GM21619 (cell line): ENCODE results near the gene BRI3BP.

Source experiments
- ATAC-seq: cut with Tn5 transposase; IDR thresholded peaks from one replicate; pipeline ENCODE4 v1.9.1; 2021; ENCODE audit not compliant: unreplicated experiment

BRI3BP gene, protein sequence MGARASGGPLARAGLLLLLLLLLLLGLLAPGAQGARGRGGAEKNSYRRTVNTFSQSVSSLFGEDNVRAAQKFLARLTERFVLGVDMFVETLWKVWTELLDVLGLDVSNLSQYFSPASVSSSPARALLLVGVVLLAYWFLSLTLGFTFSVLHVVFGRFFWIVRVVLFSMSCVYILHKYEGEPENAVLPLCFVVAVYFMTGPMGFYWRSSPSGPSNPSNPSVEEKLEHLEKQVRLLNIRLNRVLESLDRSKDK

DNA sequence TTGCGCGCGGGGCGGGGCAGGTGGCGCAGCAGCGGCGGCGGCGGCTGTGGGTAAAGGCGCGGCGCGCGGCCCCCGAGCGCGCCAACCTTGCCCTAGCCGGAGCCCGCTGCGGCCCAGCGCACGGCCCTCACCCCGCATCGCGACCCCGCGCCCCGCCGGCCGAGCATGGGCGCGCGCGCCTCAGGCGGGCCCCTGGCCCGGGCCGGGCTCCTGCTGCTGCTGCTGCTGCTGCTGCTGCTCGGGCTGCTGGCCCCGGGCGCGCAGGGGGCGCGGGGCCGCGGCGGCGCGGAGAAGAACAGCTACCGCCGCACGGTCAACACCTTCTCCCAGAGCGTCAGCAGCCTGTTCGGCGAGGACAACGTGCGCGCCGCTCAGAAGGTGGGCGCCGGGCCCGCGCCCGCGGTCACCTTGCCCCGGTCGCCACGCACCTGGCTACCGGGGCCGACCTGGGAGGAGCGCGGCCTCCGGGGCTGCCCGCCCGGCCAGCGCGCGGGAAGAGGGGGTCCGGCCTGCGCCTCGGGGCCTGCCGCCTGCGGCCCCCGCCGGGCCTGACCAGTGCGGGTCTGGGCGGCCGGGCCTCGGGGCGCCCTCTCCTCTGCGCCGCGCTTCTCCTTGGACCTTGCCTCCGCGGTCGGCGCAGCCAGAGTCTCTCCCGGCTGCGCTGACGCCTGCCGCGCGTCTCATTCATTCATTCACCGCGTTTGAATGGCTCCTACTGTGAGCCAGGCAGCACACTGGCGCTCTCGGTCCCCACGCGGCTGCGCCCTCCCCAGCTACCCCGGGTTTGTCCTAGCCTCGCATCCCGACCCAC lies at the start of gene BRI3BP:
BRI3BP (plus strand) TSS at position 20 of the 811 bp plus-strand sequence; CDS start at position 166, 146 bp downstream.
- peak; percentile 45 for ATAC-seq

DNA sequence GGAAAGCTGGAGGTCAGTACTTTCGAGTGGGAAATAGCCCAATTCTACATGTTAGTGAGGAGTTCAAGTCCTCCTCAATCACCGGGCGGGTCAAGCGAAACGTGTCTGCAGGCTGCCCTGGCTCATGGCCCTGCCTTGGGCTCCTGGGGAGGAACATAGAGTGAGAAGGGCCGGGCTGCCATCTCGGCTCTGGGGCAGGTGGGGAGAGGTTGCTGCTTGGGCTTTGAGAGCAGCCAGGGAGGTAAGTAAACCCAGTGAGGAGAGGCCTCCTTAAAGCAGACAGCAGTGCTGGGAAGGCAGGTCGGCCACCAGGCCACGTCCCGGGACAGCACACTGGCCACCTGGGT lies 47.0 kb upstream of the BRI3BP start:
- ATAC-seq: no peak

DNA sequence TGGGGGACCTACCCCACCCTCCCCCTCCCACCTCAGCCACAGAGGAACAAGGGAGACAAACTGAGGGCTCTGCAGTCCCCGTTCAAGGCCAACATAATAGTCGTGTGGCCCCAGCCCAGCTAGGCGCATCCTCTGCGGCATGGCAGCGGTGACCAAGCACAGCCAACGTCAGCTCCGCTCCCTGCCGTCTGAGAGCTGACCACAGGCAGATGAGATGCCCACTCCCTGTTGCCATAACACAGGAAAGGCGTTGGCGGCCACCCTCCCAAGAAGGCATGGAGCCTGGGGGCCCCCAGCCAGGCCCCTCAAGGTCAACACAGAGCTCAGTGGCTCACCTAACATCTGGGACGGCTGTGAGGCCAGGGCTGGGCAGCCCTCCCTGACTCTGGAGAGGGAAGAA lies 46.4 kb upstream of the BRI3BP start:
- no peak for ATAC-seq

DNA sequence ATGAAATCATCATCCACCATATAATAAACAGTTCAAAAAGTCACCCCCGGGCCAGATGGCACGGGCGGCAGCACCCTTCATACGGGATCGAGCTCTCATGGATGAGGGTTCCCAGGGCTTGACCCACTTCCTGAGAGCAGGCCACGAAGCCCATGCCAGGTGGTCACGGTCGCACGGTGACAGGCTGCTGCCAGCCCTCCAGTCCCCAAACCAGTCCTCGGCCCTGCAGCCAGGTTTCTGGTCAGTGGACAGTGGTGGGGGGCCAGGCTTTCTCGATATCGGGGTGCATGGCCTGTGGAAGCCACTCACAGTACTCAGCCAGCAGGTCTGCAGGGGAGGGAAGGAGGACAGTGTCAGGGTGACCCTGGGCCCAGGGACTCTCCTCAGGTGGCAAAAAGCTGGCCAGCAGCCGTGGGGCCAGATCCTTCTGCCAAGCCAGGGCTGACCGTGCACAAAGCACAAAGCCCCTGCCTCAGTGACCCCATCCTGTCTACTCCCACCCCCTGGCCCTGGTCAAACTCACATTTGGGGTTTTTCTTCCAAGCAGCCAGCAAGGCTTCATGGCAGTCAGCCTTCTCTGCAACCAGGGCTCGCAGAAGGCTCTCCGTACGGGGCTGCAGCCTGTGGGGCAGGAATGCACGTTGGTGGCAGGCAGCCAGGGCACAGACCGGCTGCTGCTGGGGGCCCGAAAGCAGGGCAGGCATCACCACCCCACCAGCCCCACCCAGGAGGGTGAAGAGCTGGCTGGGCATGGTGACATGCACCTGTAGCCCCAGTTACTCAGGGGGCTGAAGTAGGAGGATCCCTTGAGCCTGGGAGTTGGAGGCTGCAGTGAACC lies 45.7 kb upstream of the BRI3BP start:
- ATAC-seq: no peak

DNA sequence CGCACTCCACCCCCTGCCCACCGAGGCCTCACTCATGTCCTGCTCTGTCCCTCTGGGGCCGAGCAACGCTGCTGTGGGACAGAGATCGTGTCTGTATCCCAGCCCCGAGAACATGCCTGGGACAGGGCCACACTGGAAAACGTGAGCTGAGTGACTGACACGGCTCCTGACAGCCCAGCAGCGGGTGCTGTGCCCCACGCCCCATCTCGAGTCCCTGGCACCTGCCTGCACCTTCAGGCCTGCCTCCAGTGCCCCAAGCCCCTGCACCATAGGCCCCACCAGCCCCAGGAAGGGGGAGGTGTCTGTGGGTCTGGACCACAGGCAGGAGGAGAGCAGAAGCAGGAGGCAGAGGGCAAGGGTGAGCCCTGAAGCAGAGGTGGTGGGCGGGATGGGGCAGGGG lies 44.4 kb upstream of the BRI3BP start:
- no peak for ATAC-seq

DNA sequence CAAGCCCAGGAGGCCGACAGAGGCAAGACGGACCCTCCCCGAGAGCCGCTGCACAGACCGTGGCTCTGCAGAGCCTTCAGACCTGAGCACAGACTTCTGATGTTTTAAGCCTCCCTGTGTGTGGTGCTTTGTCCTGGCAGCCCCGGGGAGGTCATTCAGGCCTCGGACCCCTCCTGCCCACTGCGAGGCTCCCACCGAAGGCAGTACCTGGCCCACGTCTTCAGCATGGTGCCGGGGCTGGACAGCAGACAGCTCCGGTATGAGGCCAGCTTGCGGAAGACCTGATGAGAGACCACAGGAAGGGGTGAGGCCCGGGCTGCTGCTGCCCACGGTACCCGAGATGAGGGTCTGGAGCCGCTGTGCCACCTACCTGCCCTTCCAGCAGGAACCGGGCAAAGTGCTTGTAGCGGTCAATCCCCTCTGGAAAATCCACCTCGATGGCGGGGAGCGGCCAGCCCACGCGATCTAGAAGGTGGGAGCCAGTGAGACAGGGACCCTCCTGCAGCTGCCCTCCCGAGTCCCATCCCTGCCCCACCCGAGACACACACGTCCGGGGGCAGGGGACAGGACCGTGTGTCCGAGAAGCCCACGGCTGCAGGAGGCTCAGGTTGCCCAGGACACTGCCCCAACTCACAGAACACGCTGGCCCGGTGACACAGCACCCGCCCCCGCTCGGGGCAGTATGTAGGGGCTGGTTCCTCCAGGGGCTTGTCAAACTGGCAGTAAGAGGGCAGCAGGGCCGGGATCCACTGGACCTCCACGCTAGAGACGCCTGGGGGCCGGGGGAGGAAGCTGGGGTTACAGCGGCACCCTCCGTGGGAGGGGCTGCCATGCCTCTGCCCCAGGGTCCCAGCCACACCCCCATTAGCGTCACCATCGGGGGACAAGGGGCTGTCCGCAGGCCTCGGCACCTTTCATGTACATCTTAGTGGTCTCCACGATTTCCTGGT lies 43.4 kb upstream of the BRI3BP start:
- ATAC-seq: no peak

DNA sequence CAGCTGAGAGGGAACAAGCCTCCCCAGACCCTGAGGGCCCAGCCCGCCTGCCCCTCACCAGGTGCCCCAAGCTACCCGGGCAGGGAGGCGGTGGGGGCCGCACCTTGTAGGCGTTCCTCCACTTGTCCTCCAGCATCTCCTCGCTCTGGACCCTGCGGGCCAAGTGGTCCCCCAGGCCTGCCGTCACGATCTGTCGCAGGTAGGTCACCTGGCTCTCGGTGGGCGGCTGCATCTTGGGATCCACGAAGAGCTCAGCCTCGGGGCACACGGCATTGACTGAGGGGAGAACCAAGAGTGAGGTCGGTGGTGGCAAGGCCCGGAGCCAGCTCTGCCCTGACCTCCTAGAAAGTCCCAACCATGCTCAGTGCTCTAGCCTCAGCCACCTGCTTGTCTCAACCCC lies 41.1 kb upstream of the BRI3BP start:
- ATAC-seq: no peak

DNA sequence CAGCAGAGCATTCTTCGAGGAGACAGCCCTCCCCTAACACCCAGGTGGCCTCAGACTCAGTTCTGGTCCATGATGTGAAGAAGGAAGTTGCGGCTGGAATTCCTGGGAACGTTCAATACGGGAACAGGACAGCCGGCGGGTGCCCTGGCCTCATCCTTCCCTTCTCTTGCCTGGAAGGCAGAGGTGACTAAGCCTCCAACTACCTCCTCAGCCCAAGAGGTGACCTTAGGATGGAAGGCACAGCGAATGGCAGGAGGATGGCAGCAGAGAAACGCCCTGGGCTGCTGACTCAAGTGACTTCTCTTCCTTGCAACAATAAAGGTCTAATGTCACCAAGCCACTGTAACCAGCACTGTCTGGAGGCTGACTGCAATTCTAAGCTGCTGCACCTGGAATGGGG lies 40.6 kb upstream of the BRI3BP start:
- no peak for ATAC-seq

DNA sequence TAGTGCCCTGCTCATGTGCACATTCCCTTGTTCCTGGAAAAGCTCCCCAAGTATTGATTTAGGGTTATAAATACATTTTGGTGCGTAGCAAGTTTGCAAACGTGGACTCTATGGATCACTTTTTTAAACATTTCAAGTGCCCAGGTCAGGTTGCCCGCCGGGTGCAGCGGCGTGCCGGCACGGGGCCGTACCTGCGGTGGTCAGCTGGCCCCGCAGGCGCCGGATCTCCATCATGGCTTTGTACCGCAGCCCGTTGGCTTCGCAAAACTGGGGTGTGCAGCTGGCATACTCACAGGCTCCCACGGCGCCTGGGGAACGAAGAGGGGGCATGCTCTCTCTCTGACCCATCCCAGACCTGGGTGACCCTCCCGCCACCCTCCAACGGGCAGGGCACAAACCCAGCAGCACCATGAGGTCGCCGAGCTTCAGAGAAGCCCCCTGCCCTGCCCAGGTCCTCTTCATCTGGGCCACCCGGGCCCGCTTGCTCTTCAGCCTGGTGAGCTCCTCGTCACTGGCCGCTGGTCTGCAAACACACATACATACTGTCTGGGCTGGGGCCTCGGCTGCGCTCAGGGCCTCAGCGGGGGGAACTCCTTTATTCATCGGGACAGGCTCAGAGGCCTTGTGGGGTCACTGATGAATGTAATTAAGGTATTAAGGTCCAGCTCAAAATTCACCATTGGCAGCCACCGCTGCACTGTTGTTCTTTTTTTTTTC lies 39.6 kb upstream of the BRI3BP start:
- ATAC-seq: no peak

DNA sequence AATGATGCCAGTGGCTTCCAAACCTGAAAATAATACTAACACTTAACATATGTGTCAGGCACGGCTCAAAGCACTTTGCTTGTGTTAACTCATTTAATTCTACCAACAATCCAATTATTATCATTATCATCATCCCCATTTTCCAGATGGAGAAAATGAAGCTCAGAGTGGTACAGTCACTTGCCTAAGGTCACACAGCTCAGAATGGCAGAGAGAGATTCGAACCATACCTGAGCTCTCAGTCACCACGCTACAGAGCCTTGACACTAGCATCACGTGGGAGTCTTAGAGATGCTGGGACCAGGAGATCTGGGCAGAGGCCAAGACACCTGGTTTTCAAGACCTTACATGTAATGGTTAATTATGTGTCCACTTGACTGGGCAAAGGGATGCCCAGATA lies 38.7 kb upstream of the BRI3BP start:
- ATAC-seq: no peak

DNA sequence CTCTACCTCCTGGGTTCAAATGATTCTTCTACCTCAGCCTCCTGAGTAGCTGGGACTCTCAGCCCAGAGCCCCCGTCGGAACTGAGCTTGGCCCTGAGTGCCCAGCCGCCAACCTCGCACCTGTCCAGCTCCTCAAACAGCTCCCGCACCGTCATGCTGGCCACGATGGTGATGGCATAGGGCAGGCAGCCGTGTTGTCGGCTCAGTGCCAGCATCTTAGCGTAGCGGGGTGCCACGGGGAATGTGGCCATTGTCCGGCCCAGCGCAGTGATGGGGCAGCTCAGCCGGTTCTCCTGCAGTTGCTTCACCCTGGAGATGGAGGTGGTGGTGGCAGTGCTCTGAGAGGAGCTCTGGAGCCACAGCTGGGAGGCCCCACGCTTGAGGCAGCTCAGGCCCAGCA lies 36.9 kb upstream of the BRI3BP start:
- ATAC-seq: no peak

DNA sequence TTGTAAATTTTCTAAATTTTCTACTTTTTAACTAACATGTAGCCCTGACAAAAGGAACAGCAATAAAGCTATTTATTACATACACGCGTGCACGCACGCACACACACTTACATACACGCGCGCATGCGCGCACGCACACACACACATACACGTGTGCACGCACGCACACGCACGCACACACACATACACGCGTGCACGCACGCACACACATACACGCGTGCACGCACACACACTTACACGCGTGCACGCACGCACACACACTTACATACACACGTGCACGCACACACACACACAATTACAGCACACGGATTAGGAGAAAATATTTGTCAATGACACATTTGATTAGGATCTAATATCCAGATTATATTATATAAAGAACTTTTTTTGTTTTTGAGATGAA lies 32.4 kb upstream of the BRI3BP start:
- no peak for ATAC-seq

DNA sequence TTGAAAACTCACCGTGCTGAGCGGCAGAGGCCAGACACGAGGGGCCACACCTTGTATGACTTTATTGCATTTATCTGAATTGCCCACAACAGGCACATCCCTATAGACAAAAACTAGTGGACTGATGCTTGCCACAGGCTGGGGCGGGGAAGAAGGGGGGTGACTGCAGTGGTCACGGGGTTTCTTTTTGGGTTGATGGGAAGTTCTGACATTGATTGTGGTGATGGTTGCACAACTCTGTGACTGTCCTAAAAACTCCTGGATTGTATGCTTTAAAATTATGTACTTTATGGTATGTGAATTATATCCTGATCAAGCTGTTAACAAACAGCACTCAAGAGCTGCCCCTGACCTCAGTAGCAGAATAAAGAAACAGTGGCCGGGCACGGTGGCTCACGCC lies 30.2 kb upstream of the BRI3BP start:
- no peak for ATAC-seq

DNA sequence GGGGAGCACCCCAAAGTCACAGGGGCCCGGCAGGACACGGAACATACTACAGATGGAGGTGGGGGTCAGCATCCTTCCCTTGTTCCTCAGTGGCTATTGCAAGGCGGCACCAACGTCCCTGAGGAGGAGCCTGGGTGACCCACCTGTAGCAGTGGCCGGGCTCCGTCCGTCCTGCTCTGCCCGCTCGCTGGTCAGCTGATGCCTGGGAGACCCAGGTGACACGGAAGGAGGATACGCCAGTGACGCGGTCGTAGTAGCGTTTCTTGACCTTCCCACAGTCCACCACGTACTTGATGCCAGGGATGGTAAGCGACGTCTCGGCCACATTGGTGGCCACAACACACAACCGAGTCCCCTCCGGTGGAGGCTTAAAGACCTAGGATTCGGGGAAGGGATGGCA lies 29.2 kb upstream of the BRI3BP start:
- ATAC-seq: no peak

DNA sequence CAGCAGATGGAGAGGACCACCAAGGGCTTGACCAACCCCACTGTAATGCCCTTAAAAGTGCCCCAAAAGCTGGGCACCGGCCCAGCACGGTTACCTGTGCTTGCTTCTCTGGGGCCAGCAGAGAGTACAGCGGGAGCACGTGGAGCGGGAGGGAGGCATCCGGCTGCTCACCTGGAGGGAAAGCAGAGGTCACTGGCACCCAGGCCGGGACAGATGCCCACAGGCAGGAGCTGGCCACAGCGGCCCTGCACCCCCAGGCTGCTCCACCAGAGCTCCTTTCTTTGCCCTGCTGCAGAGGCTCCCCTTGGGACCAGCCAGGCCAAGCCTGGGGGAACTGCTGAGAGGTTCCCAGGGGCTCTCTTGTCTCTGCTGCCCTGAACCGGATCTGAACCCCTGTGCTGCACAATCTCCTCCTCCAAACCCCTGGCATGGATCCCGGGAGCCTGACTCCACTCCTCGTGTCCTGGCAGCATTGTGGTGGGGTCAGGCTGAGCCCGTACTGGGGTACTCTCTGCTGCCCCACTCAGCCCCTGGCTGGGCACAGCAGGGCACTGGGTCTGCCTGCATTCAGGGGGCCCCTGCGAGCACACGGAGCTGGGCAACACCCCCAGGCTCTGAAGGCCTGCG lies 28.5 kb upstream of the BRI3BP start:
- no peak for ATAC-seq

DNA sequence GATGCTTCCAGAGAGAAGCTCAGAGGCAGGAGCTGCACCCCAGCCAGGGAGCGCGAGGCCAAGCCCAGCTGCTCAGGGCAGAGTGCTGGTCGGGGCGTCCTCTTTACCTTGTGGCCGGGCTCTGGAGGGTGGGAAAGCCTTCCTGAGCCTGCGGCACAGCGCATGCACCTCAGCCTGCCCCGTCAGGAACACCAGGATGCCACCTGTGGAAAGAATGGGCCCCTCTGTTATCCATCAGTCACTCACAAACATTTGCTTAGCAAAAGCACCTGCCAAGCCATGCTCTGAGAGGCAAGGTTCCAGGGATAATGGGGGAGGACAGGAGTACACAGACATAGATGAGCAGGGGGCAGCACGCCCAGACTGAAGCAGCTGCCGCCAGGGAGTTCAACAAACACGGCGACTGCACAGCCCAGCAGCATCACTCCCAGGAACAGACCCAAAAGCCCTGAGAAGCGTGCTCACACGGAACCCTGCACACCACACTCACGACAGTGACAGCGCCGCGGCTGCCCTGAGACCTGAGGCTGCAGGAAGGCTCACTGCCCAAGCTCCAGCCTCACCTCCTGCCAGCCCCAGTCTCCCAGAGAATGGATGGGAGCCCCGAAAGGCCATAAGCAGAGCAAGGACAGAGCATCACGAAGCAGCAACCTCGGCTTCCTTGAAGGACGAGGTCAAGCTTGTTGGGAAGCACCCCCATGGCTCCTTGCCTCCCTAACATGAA lies 26.3 kb upstream of the BRI3BP start:
- ATAC-seq: no peak

DNA sequence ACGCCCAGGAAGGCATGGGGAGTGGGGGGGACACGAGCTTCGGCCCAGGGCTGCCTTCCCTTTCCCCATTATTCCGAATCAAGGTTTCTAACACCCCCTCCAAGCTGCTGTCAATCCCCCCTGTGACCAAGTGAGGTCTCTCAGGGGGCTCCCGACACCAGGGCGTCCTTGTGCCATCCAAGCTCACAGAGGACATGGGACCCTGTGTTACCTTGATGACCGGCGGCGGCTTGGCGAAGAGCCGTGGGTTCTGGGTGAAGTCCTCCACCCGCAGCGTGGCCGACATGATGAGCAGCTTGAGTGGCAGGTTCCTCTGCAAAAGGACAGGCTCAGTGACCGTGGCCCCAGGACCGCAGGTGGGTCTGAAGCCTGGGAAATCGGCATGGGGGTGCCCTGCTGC lies 24.8 kb upstream of the BRI3BP start:
- no peak for ATAC-seq

DNA sequence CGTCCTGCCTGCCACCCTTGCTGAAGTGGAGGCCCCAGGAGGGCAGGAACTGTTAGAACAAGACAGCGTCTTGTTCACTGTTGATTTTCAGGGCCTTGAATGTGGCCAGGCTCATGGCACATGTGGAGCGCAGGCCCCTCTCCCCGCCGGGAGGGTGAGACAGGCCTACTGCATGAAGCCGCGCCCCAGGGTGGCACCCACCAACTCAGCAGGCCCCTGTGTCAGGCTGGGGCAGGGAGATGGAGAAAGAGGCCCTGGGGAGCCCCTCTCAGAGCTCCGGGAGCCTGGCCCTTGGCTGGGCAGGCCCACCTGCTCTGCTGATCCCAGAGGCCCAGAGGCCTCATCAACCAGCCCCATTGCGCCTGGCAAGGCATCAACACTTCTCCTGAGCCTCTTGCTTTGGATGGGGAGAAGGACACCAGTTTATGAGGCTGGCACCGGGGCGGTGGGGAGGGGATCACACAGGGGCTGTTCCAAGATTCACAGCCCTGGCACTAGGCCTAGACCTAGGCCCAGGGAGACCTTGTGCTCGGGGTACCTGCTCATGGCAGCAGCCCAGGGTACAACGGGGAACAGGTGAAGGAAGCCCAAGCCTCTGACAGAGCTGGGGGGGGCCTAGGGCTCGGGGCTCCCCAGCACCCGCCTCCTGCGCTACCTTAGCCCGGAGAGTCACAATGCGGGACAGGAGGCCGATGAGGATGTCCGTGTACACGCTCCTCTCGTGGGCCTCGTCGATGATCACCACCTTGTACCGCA lies 22.6 kb upstream of the BRI3BP start:
- no peak for ATAC-seq
